Stimulated activated CD4-positive, alpha-beta T cell treated with anti-CD3 and anti-CD28 coated beads, TNF-alpha, amount 100 ng/mL, for 1 hour (primary cell): ENCODE measurements around the gene ELN.

Experiments
- DNase-seq, 3 donors: peaks; one replicate each; pipeline ENCODE4 v3.0.0-alpha.2; 2020; ENCODE audit warnings: low read depth in 3 of 3, low spot score in 1 of 3

ELN gene

DNA sequence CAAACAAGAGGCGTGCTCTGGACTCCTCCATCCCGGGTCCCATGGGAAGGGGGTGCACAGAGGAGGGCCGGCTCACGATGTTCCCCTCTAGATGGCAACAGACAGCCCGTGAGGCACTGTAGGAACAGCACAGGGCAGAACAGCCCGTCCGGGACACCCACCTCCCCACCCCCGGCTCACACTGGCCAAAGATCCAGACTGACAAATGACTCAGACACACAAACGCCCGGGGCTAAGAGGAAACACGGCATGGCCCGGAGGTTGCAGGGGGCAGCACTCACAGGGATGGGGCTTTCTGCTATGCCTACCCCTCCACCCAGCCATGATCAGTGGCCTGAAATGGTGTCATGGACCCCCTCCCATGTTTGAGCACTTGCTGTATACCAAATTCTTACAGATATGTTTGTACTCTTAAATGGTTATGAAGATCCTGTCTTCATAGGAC is 4.9 kb upstream of the ELN start:
- DNase-seq = no peak

DNA sequence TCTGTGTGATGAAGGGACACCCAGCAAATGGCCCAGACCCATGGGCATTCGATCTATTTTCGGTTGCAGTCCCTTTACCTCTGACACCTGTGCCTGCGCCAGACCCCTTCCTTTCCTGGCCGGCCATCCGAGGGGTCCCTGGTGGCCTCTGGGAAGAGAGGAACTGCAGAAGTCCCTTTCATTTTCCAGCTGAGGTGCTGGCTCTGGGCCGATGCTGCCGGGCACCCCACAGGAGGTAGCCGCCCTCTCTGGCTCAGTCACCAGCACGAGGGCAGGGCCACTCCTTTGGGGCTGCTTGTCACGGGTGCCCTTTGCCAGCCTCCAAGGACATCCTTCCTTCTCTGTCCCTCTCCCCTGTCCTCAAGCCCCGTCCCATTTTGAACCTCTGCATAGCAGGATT is 4.2 kb upstream of the ELN start:
- DNase-seq = no peak

DNA sequence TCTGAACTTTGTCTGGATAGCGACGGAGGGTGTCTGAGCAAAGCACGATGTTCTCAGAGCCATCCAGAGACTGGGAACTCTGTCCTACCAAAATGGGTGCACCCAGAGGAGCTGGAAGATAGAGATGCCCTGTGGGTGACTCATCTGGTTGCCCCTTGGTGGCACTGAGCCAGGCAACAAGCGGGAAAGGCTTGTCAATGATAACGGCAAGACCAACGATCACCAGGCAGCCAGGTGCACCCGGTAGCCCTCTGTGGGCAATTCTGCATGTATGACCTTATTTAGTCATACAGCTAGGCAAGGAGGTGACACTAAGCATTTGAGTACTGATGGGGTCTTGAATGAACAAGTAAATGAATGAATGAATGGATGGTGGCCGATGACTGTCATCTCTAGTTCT is 2.8 kb upstream of the ELN start:
- DNase-seq = no peak

GRCh38 chr7:74025730-74026129 is 2.2 kb upstream of the ELN start:
- DNase-seq = no peak

GRCh38 chr7:74026406-74026902 is 1.5 kb upstream of the ELN start:
- no peak for DNase-seq

- DNase-seq = peak; percentile 2 to 51 (median 29)
These were observed 880 bp upstream of the ELN start for GRCh38 chr7:74026903-74027682.

DNA sequence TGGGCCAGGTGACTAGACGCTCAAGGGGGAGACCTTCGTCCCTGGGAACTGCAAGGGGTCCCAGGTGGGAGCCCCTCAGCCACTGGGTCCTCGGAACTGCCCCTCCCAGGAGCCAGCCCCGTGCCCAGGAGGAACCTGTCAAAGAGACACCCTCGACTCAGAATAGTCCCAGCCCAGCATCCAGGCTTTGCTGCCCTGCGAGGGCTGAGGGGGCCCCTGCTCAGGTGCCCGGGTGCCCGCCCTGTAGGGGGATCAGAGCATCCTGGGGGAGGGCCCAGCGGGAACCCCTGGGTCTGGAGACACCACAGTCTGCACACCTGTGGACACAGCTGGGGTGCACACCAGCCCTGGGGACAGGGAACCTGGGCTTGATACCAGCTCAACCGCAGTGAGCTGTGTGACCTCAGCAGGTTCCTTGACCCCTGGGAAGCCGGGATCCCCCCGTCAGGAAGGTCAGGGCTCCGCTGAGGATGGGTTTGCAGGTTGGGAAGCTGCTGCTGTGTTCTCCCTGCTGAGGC is 407 bp downstream of the ELN start:
- DNase-seq = no peak

- no peak for DNase-seq
These were observed 1.3 kb downstream of the ELN start for GRCh38 chr7:74029089-74029785.

DNA sequence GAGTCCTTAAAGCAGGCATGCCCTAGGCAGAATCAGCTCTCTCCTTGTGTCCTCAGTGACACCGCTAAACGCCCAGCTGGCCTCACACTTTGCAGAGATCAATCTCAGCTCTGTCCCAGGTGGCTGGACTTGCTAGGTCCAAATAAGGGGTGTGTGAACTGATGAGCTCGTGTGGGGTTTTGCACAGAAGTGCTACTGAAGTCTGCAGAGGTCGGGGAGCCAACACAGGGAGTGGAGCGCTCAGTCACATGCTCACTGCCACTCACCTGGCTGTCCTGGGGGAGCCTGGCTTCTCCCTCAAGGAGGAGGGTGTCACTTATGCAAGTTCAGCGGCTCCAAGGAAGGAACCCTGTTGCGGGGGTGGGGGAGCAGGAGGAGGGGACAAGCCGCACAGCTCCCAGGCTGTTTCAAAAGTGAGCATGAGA is 2.0 kb downstream of the ELN start:
- DNase-seq = no peak

DNA sequence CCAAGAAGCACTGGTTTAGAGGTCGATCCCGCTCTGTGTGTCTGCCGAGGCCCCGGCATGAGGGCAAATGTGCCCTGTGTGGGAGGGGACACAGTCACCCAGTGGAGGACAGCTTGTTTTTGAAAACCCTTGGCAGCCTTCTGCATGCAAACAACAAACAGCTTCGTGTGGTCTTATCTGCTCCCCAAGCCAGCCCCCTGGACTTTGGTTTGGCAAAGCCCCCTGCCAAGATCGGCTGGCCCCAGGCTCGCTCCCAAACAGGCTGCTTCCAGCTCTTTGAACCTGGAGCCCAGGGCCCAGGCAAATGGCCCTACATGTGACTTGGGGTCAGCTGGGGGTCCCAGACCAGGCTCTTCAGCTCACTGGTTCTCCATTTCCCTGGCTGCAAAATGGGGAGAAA is 2.9 kb downstream of the ELN start:
- no peak for DNase-seq

DNA sequence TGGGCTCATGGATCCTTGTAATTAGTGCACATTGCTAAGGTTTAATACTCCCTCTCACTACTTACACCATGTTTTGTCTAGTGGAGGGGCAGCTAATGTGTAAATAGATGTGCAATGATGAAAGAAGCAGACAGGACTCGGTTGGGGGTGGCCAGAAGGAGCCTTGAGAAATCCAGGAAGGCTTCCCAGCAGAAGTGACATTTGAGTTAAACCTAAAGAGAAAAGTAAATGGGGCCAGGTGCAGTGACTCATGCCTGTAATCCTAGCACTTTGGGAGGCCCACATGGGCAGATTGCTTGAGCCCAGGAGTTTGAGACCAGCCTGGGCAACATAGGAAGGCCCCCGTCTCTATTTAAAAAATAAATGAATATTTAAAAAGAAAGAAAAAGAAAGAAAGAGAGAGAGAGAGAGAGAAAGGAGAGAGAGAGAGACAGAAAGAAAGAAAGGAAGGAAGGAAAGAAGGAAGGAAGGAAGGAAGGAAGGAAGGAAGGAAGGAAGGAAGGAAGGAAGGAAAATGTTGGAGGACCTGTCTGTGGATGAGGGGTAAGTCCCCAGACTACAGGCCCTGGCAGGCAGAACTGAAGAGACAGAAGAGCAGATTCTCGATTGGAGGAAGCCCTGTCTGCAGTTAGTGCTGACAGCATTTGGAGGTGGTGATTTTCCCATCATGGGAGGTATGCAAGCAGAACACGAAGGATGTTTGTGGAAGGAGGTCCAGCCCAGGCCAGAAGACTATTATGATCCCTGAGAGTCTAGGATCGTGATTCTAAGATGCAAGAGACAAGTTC is 3.6 kb downstream of the ELN start:
- DNase-seq = no peak

GRCh38 chr7:74032191-74032490 is 4.2 kb downstream of the ELN start:
- DNase-seq = no peak

GRCh38 chr7:74032624-74033371 is 4.8 kb downstream of the ELN start:
- no peak for DNase-seq

GRCh38 chr7:74033372-74034311 is 5.7 kb downstream of the ELN start:
- DNase-seq = no peak

- no peak for DNase-seq
These were observed 9.6 kb downstream of the ELN start for GRCh38 chr7:74037609-74038008.

DNA sequence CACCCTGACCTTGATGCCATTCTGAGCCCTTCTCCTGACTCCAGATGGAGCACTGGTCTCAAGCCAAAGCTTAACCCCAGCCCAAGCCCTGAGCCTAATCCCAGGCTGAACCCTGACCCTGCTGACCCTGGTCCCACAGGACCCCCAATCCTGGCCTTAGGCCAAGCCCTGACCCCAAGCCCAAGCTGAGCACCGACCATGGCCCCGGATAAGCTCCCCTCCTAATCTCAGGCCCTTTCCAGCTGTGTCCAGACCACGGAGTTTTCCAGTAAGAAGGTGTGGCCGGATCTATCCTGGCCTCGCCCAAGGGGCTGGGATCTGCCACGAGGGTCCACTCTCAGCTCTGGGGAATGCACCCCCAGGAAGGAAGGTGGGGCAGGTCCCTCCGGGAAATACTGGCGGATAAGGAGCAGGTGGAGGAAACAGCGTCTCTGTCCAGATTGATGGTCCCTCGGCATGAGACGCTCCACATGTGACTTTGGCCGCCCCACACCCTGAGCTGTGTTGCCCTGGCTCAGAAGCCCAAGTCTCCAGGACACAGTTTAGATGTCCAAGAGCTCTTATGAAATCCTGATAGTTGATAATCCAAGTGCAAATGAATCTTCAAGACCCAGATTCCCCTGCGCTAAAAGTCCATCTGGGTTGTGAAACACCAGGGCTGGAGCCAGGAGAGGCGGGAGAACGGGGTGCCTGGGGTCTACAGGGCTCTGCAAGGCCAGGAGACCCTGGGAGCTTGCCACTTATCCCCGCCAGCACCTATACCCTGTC is 10.4 kb downstream of the ELN start:
- DNase-seq = no peak

DNA sequence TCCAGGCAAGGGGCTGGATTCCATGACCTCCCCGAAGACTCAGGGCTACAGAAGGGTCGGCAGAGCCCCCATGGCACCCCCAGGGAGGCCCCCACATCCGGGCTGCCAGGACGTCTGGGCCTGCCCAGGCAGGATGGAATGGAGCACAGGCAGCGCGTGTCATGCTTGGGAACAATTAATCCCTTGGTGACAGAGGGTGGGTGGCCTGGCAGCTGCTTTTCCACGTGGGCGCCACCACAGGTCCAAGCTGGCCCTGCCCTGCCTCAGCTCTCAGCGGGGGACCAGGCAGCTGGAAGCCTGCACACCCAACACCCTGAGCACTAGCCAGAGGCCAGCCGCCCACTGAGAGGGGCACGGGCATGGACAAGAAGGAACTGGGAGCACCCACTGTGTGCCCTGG is 11.4 kb downstream of the ELN start:
- DNase-seq = no peak

DNA sequence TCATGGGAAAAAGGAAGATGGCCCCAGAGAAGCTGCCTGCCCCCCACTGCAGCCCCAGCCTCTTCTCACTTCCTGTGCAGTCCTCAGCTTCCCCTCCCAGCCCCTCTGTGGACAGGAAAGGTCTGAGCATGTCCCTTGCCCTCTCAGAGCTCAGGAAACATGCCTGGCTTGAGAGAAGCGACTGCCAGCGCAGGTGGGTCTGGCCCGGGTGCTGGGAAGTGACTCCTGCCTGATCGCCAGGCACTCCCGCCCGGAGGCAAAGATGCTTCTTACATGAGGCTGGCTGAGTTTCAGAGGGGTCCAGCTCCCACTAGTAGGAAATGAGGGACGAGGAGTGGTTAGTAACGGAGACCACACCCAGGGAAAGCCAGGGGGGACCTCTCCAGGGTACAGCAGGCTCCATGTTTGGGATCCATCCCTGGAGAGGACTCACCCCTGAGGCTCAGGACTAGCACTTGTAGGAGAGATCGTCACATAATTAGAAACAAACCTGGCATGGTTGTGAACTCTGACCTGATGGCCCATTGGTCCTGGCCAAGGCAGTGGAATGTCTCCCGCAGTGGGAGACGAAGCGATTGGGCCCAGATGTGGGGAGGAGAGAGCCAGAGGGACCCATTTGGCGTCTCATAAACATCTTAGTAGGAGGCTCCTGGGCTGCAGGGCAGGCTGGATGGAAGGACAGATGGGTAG is 12.3 kb downstream of the ELN start:
- DNase-seq = no peak
